ENCODE measurements around the gene HSPA12B.

HSPA12B gene

DNA sequence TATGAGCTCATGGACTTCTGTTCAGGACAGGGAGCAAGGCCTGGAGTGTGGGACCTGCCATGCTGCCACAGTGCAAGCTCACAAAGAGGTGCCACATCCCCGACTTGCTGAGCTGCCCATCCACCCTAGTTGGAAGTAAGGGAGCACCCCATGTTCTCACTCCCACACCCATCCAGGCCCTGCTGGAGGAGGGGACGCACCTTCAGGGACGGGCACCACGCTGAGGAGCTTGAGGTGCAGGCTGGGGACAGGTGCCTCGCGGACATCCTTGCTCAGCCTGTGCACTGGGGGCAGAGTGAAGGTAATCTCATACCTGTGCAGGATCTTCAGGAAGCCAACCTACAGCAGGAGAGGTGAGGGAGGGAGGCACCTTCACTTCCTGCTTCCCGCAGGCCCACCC is 22.8 kb downstream of the HSPA12B start:
- no peak overlapping the region for H3K9ac ChIP-seq (ENCODE audit: low read depth, low read length)
- peaks cover 9% of the 10 kb centered on the region for H3K27me3 ChIP-seq (ENCODE audit: insufficient read depth, low read length)
- H3K4me3 ChIP-seq (ENCODE audit: low read length), result no peak overlapping the region
- H3K27ac ChIP-seq (ENCODE audit: low read length), result no peak overlapping the region
- no peaks in the 10 kb centered on the region for H3K9me3 ChIP-seq (ENCODE audit: insufficient read depth, low read depth, low read length)
- peaks cover 32% of the 10 kb centered on the region for H3K36me3 ChIP-seq (ENCODE audit: insufficient read depth, low read depth, low read length)
- no peaks in the 10 kb centered on the region for H3K4me1 ChIP-seq (ENCODE audit: insufficient read depth, low read length)

DNA sequence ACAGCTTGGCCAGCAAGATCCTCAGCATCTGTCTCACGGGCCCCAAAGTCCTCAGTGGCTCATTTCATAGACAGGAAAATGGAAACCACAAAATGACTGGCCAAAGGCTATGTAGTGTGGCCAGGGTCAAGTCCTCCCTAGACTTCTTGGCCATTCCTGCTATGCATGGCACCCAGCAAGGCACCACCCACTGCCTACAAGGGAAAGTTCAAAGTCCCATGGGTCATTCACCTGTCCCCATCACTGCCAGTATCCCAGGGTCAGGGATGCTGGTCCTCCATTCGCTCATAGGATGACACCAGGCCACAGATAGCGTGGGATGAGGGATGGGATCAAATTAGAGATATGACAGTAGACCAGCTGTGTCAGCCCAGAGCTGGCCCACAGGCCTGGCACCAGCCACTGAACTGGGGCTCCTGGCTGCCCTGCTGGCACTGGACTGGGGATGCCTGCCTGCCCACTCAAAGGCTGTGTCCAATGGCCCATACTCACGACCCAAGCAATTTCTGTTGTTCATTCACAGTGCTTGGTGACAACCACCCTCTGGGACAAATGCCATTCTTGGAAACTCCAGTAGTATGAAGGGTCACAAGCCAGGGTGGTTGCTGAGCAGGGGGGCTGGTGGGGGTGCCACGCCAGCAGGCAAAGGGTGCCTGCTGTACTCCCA is 23.5 kb downstream of the HSPA12B start:
- H3K36me3 ChIP-seq (ENCODE audit: insufficient read depth, low read depth, low read length), result peaks cover 32% of the 10 kb centered on the region

DNA sequence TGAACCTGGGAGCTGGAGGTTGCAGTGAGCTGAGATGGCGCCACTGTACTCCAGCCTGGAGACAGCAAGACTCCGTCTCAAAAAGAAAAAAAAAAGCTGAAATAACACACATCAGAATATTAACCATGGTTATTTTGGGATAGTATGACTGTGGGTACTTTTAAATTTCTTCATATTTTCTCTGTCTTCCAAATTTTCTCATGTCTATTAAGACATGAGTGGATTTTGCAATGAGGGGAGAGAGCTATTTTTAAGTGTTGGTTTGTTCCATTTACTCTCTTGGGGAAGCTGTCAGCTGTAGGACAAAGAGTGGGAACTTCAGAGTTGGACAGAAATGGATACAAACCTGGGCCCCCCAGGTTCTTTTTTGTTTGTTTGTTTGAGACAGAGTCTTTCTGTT is 24.8 kb downstream of the HSPA12B start:
- no peak overlapping the region for H3K27ac ChIP-seq (ENCODE audit: low read length)
- H3K4me3 ChIP-seq (ENCODE audit: low read length), result no peak overlapping the region
- H3K9me3 ChIP-seq (ENCODE audit: insufficient read depth, low read depth, low read length), result no peaks in the 10 kb centered on the region
- peaks cover 3% of the 10 kb centered on the region; the same call in 1 of the 2 replicates for H3K4me1 ChIP-seq (ENCODE audit: insufficient read depth, low read length)
- peaks cover 32% of the 10 kb centered on the region for H3K36me3 ChIP-seq (ENCODE audit: insufficient read depth, low read depth, low read length)
- no peak overlapping the region for H3K9ac ChIP-seq (ENCODE audit: low read depth, low read length)
- no peaks in the 10 kb centered on the region for H3K27me3 ChIP-seq (ENCODE audit: insufficient read depth, low read length)

More for the DNA sequence above, 23.5 kb downstream of the HSPA12B start:
- Histone ChIP-seq H3K27me3 (ENCODE audit: insufficient read depth, low read length) (peaks cover 2% of the 10 kb centered on the region; the same call in 1 of the 2 replicates), H3K4me1 (ENCODE audit: insufficient read depth, low read length) (peaks cover 3% of the 10 kb centered on the region; the same call in 1 of the 2 replicates), H3K4me3 (ENCODE audit: low read length) (no peak overlapping the region), H3K9me3 (ENCODE audit: insufficient read depth, low read depth, low read length) (no peaks in the 10 kb centered on the region), H3K9ac (ENCODE audit: low read depth, low read length) (no peak overlapping the region), H3K27ac (ENCODE audit: low read length) (no peak overlapping the region)

DNA sequence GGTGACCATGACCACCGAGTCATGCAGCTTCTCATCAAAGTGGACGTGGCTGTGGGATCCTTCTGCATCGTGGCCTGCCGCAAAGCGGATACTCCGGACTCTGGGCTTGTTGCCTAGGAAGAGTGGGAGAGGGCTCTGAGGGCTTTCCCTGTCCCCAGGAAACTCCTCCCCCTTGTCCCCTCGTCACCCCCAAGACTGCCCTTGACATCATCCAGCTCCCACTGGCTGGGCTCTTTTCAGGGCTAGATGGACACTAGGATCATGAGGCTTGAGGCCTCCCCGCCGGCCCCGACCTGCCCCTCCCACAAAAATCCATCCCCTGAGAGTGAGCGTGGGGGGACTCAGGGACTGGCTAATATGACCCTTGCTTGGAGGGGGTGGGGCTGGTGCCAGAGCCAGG is 26.1 kb downstream of the HSPA12B start:
- no peaks in the 10 kb centered on the region for H3K27me3 ChIP-seq (ENCODE audit: insufficient read depth, low read length)
- H3K9ac ChIP-seq (ENCODE audit: low read depth, low read length), result no peak overlapping the region
- no peaks in the 10 kb centered on the region for H3K9me3 ChIP-seq (ENCODE audit: insufficient read depth, low read depth, low read length)
- H3K4me1 ChIP-seq (ENCODE audit: insufficient read depth, low read length), result peaks cover 3% of the 10 kb centered on the region; the same call in 1 of the 2 replicates
- no peak overlapping the region for H3K4me3 ChIP-seq (ENCODE audit: low read length)
- H3K27ac ChIP-seq (ENCODE audit: low read length), result no peak overlapping the region
- peaks cover 32% of the 10 kb centered on the region for H3K36me3 ChIP-seq (ENCODE audit: insufficient read depth, low read depth, low read length)

DNA sequence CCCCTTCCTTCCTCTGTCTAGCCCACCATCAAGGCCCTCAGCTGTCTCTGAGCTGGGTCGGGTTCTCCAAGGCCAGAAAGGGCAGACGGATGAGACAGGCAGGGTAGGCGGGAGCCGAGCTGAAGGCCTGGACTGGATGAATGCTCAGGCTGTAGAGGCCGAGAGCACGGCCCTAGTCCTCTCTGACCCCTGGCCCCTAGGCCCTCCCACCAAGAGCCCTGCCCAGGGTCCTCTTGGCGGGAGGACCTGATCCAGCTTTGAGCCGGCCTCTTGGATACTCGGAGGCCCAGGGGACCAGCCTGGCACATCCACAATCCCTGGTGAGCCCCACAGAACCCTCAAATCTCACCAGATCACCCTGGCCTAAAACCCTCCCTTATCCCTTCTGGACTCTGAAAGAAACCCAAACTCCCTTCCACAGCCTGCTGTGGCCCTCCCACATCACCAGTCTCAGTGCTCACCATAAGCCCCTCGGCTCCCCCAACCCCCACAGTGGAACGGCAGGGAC is 26.9 kb downstream of the HSPA12B start:
- H3K9me3 ChIP-seq (ENCODE audit: insufficient read depth, low read depth, low read length), result no peaks in the 10 kb centered on the region
- H3K27ac ChIP-seq (ENCODE audit: low read length), result no peak overlapping the region
- H3K36me3 ChIP-seq (ENCODE audit: insufficient read depth, low read depth, low read length), result peaks cover 32% of the 10 kb centered on the region
- no peak overlapping the region for H3K9ac ChIP-seq (ENCODE audit: low read depth, low read length)
- peaks cover 3% of the 10 kb centered on the region; the same call in 1 of the 2 replicates for H3K4me1 ChIP-seq (ENCODE audit: insufficient read depth, low read length)
- no peaks in the 10 kb centered on the region for H3K27me3 ChIP-seq (ENCODE audit: insufficient read depth, low read length)
- H3K4me3 ChIP-seq (ENCODE audit: low read length), result no peak overlapping the region

DNA sequence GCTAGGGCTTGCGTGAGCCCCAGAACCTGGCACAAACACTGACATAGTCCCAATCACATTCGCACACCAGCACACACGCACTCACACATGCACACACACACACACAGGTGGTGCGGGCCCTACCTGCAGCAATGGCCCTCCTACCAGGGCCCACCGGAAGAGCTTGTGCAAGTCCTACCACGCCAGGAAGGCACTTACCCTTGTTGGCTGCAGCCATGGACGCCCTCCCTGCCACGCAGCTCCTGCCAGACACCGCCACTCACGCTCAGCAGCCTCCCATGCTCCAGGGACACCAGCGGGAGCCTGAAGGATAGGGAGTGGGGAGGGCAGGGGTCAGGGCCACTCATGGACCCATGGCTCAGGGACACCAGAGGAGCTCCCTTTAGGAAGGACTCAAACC is 27.4 kb downstream of the HSPA12B start:
- Histone ChIP-seq H3K27ac (ENCODE audit: low read length) (no peak overlapping the region), H3K36me3 (ENCODE audit: insufficient read depth, low read depth, low read length) (peaks cover 32% of the 10 kb centered on the region), H3K9ac (ENCODE audit: low read depth, low read length) (no peak overlapping the region), H3K27me3 (ENCODE audit: insufficient read depth, low read length) (no peaks in the 10 kb centered on the region), H3K9me3 (ENCODE audit: insufficient read depth, low read depth, low read length) (no peaks in the 10 kb centered on the region), H3K4me1 (ENCODE audit: insufficient read depth, low read length) (peaks cover 3% of the 10 kb centered on the region; the same call in 1 of the 2 replicates), H3K4me3 (ENCODE audit: low read length) (no peak overlapping the region)

DNA sequence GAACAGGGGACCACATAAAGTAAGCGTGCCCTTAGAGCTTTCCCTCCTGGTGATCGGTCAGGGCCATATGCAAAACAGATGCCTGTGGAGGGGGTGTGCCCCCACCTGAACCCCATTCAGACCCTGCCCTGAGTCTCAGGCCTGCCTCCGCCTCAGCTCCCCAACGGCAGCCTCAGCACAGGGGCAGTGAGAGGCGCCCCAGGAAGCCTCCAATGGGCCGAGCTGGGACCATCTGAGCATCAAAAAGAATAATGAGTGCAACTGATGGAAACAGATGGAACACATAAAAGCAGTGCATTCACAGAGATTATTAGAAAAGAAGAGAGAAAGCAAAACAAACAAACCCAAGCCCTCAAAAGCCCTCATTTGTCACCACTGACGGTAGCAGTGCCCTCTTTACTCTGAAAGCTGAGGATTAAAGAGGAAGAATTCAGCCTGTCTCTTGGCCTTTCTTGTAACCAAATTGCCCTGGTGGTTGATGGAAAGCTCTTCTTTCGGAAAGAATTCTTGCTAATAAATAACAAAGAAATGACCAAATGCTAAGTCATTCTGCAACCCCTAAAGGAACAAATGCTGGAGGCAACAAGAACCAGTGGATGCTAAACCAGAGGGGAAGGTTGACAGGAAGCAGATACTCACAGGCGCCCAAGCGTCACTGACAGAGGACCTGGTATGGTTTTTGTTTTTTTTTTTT is 28.3 kb downstream of the HSPA12B start:
- no peak overlapping the region for H3K27ac ChIP-seq (ENCODE audit: low read length)
- no peaks in the 10 kb centered on the region for H3K27me3 ChIP-seq (ENCODE audit: insufficient read depth, low read length)
- H3K4me3 ChIP-seq (ENCODE audit: low read length), result no peak overlapping the region
- H3K9ac ChIP-seq (ENCODE audit: low read depth, low read length), result no peak overlapping the region
- peaks cover 3% of the 10 kb centered on the region; the same call in 1 of the 2 replicates for H3K4me1 ChIP-seq (ENCODE audit: insufficient read depth, low read length)
- H3K9me3 ChIP-seq (ENCODE audit: insufficient read depth, low read depth, low read length), result no peaks in the 10 kb centered on the region
- H3K36me3 ChIP-seq (ENCODE audit: insufficient read depth, low read depth, low read length), result peaks cover 25% of the 10 kb centered on the region

DNA sequence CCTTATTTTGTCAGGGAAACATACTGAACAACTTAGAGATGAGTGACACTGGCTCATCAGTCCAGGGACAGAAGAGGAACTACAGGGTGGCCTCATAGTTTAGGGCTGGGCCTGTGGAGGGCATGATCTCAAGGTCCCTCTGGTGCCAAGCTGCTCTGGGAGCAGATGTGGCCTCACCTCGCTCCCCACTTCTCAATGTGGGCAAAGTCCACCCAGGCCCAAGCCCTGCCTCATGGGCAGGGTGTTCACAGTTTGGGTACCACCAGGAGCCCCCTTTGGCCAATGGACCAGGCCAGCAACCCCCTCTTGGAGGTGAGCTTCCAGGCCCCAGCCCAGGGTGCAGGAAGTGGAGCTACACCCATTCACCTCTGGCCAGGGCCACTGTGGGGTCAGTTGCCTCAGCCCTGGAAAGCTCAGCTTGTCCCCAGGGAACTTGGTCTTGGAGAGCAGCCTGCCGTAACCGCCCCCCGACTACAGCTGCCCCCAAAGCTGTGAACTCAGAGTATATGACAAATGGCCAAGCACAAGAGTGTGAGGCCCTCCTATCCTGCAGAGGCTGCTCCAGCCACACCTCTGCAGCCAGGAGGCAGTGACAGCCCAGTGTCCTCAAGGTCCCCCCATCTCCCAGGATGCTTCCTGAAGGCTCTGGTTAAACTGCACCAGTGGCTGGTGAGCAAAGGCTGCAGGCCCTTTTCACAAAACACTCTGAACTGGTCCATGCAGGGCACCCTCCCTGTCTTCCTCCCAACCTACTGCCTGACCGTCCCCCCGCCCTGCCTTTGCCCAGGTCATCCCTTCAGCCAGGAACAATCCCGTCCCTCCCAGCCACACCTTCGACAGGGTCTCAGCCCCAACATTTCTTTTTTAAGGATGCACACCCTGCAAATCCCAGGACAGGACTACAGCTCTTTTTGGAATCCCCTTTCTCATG is 31.5 kb downstream of the HSPA12B start:
- Histone ChIP-seq H3K9me3 (ENCODE audit: insufficient read depth, low read depth, low read length) (no peaks in the 10 kb centered on the region), H3K27ac (ENCODE audit: low read length) (no peak overlapping the region), H3K36me3 (ENCODE audit: insufficient read depth, low read depth, low read length) (peaks cover 4% of the 10 kb centered on the region; the same call in 1 of the 2 replicates), H3K27me3 (ENCODE audit: insufficient read depth, low read length) (no peaks in the 10 kb centered on the region), H3K4me1 (ENCODE audit: insufficient read depth, low read length) (peaks cover 7% of the 10 kb centered on the region), H3K4me3 (ENCODE audit: low read length) (no peak overlapping the region), H3K9ac (ENCODE audit: low read depth, low read length) (no peak overlapping the region)

DNA sequence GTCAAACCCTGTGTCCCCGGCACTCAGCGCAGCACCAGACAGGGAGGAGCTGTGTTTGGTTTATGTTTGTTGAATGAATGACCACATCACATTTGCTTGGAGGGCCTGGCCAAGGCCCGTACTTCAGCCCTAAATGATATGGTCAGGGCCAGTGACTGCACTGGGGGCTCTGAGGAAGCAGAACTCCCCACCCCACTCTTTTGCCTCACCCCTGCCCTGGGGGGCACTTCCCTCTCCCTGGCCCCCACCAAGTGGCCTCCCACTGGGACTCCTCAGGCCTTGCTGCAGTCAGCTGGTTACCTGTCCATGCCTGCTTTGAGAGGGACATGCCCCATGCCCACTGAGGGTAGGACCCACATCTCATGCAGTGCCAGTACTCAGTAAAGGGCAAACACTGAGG is 32.2 kb downstream of the HSPA12B start:
- H3K9me3 ChIP-seq (ENCODE audit: insufficient read depth, low read depth, low read length), result no peaks in the 10 kb centered on the region
- no peaks in the 10 kb centered on the region for H3K27me3 ChIP-seq (ENCODE audit: insufficient read depth, low read length)
- no peak overlapping the region for H3K9ac ChIP-seq (ENCODE audit: low read depth, low read length)
- peaks cover 4% of the 10 kb centered on the region; the same call in 1 of the 2 replicates for H3K36me3 ChIP-seq (ENCODE audit: insufficient read depth, low read depth, low read length)
- H3K4me3 ChIP-seq (ENCODE audit: low read length), result no peak overlapping the region
- peaks cover 7% of the 10 kb centered on the region for H3K4me1 ChIP-seq (ENCODE audit: insufficient read depth, low read length)
- H3K27ac ChIP-seq (ENCODE audit: low read length), result no peak overlapping the region

DNA sequence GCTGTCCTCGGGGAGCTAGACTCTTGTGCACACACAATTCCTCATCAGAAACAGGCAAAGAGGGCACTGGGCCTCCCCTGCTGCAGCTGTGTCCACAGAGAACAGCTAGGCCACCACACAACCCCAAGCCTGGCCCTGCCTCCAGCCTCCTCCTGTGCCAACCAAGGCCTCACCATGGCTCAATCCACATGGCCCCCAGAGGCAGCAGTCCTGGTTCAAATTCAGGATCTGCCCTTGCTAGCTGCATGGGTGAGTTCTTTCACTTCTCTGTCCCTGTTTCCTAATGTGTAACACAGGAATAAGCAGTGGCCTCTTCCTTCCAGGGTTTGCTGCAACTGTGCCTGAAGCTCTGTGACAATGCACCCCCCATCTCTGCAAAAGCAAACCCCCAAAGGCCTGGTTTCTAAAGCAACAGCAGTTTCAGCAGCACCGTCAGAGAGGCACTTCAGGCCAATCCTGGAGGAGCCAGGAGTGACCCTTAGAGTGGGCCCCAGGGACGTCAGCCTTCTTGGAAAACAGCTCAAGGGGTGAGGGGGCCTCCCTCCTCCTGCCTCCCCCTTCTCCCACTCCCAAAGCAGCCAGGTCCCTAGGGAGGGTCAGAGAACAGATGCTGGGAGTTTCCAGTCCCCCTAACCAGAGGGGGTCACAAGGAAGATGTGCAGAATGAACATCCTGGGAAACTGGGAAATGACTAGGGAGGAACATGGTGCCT is 32.8 kb downstream of the HSPA12B start:
- H3K4me3 ChIP-seq (ENCODE audit: low read length), result no peak overlapping the region
- H3K9me3 ChIP-seq (ENCODE audit: insufficient read depth, low read depth, low read length), result no peaks in the 10 kb centered on the region
- H3K27ac ChIP-seq (ENCODE audit: low read length), result no peak overlapping the region
- no peaks in the 10 kb centered on the region for H3K27me3 ChIP-seq (ENCODE audit: insufficient read depth, low read length)
- H3K4me1 ChIP-seq (ENCODE audit: insufficient read depth, low read length), result peaks cover 7% of the 10 kb centered on the region
- H3K9ac ChIP-seq (ENCODE audit: low read depth, low read length), result no peak overlapping the region
- peaks cover 4% of the 10 kb centered on the region; the same call in 1 of the 2 replicates for H3K36me3 ChIP-seq (ENCODE audit: insufficient read depth, low read depth, low read length)

Measured in iPS-20b (cell line).